Activated CD4-positive, alpha-beta T cell treated with anti-CD3 and anti-CD28 coated beads, Interleukin-10, Interleukin-2, amounts not matched to agents 100 ng/mL and 50 ng/mL, durations not matched to agents 16 hours and 8 hours (primary cell): Measurements from ENCODE around the gene NSRP1.
"Not testable (repeated sequence)": the region's sequence is repeated elsewhere in the genome, so short reads cannot be mapped to it uniquely, and the experiment has no call there.

Experiments used
- DNase-seq: peaks from one replicate; pipeline ENCODE4 v3.0.0-alpha.2; 2020

Gene NSRP1

DNA sequence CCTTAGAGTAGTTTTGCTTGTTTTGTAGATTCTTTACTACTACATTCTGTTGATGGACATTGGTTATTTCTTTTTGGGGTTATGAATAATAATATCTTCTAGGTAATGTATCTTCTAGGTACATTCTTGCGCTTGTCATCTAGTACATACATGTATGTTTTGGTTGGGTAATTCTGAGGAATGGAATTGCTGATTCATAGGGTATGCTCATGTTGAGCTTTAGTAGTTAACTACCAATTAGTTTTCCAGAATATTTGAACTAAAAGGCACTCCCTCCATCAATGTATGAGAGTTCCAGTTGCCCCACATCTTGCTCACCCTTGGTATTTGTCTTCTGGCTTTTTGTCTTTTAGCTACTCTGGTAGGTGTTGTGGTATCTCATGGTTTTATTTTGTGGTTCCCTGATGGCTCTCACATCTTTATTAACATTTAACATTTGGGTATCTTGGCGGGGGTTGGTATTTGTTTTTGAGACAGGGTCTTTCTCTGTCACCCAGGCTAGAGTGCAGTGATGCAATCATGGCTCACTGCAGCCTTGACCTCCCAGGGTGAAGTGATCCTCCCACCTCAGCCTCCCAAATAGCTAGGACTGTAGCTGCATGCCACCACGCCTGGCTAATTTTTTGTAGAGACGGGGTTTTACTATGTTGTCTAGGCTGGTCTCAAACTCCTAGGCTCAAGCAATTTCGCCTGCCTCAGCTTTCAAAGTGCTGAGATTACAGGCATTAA, 71.8 kb downstream of the NSRP1 start:
- DNase-seq = no peak

DNA sequence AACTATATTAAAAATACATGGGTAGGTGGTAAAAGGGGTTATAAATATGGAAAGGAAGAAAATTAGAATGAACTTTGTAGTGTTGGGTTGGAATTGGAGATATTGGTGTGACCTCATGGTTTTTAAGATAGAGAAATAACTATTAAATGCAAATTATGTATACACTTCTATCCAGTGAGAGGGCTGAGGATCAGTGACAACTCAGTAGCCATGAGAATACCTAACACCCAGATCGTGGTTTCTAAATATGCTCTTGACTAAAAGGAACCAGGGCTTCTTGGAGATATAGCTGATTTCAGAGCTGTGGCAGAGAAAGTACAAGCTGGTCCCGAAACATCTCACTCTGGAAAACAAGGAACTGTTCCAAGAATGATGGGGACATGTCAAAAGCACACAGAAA, 74.5 kb downstream of the NSRP1 start:
- DNase-seq = no peak

DNA sequence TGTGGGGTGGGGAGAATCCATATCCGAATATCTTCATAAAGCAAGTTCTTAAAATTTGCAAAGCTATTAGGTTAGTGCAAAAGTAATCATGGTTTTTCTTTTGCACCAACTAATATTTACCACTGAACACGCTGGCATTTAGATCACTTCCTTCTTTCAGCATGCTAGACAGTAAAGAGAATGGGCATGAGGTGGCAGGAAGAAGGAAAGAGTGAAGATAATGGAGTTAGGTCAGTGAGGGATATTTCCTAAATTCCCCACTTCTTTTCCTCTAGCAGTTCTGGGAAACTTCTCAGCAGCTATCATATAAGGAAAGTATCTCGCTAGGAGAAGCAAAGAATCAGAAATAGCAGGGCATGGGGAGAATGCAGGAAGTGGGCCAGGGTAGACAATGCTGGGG, 79.9 kb downstream of the NSRP1 start:
- DNase-seq = no peak

DNA sequence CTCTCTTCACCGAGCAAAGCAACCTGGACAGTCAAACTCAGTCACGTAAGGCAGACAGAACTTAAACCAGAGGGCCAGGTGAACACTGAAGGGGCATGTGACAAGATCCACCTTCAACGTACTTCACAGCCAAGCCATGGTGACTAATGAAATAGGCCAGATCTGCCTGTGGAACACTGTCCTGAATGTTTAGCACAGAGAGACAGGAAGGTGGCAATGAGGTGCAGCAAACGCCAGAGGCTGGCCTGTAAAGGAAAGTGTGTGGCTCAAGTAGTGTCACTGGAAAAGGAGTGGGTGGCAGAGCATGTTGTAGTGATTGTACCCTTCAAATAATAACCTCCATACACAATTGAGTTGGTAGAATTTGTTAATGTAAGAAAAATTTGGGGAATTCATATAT, 80.8 kb downstream of the NSRP1 start:
- no peak for DNase-seq

DNA sequence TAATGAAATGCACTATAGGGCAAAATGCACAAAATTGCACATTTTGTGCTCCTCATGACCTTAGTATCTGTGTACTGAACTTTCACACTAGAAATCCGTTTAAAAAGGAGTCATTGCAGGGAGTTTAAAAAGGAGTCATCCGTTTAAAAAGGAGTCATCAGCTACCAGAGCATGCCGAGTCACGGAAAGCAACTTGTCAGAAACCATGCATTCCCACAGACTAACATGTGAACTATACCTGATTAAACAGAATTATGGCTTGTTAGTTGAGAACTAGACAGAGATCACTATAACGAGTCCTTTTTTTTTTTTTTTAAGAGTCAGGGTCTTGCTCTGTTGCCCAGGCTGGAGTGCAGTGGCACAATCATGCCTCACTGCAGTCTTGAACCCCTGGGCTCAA, 83.0 kb downstream of the NSRP1 start:
- no peak for DNase-seq

DNA sequence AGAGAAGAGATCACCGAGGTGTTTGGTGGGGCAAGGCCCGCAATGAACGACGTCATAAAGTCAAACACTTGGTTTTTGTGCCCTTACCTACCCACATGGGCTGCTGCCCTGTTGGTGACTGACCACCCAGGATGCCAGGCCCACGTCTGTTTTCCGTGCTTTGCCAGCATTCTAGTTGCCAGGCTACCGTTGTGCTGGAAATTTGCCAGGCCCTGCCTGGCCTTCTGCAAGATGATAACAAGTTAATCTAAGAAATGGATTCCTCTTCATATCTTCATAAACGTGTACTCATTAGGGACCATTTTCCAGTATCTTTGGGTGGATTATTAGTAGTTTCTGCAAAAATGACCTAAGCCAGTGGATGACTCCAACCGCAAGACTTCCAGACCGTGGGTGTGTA, 83.5 kb downstream of the NSRP1 start:
- DNase-seq = no peak

DNA sequence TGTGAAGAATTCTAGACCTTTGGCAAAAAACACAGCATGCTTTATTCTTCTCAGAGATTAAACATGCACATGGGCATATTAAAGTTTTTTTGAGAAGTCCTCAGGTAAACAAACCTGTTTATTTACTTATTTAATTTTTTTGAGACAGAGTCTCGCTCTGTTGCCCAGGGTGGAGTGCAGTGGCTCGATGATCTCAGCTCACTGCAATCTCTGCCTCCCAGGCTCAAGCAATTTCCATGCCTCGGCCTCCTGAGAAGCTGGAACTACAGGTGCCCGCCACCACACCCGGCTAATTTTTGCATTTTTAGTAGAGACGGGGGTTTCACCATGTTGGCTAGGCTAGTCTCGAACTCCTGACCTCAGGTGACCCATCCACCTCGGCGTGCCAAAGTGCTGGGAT, 84.0 kb downstream of the NSRP1 start:
- not testable (repeated sequence) for DNase-seq

DNA sequence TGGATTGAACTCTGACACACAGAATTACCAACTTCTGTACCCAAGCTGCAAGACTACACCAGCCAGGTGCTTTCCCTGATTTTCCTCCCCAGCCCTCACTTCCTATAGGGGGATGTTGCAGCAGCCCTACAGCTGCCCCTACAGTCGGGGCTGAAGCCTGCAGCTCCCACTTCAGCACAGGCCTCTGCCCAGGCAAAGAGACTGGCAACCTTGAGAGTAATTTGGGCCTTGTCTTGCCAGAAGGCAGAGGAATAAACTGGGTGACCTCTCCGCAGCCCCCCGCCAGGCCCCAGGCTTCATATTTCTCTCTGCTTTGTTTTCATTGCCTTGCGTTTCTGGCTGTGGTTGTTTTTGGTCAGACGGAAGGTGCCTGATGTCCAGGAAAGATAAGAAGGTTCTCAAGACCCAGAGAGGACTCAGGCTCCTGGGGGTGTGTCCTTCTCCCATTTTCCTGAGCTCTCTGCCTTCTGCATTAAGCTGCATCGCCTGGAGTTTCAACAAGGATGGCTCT, 86.9 kb downstream of the NSRP1 start:
- DNase-seq = no peak

DNA sequence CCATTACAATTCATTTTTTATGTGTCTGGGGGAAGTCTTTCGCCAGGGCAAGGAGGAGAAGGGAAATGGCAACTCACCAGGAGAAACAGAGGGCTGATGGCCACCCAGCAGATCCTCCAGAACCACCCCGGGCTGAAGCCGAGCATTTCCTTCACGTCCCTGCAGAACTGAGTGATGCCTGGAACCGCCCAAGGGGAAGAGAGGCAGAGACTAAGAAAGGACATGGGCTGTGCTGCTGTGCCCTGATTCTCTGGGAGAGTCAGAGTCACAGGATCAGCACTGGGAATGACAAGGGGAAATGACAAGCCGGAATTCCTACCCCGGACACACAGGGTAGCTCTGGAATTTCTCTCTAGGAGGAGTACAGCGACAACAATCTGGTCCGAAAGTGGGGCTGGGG, 91.0 kb downstream of the NSRP1 start:
- DNase-seq = no peak

DNA sequence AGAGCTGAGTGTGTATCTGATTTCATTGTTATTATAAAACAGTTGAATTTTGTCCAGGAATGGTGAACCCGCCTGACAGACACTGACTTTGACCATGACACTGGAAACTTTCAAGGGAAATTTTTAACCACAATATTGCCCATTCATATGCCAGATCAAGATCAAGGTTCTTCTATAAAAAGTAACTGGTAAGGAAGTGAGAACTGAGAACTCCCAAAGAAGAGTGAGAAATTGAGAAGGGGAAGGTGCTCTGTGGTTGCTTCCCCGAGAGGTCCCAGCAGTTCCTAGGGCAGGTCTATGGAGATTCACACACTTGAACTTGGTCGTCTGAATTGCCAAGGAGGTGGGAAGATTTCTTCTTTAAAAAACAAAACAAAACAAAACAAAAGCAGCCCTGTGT, 91.6 kb downstream of the NSRP1 start:
- no peak for DNase-seq

DNA sequence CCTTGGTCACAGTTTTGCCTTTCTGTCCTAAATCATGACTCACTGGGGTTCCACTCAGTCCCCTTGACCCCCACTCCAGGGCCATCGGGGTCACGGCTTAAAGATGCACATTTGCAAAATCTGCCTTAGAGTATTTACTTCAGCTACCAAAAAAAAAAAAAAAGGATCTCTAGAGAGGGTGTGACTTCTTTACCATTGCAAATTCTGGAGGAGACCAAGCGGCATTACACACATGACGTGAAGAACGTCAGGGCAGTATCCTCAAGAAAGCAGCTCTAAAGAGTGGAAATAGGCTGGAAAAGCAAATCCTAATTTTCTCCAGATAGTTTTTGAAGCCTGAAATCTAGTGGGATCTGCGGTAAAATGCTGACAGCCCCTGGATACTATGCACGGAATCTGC, 93.3 kb downstream of the NSRP1 start:
- no peak for DNase-seq

DNA sequence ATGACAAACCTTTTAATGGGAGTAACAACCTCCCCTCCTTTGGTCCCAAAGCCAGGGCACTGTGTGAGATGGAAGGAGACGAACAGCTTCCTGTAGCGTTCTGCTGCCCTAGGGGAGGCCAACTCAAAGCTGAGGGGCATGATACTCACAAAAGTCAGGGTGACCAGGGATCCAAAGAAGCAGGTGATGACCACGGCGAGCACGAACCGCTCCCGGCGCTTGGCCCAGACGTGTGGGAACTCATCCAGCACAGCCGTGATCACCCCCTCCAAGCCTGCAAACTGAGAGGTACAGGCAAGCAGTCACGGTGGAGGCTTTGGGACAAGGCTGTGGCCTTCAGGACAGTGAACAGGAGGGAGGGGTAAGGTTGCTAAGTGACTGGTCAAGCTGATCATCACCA, 93.8 kb downstream of the NSRP1 start:
- no peak for DNase-seq

DNA sequence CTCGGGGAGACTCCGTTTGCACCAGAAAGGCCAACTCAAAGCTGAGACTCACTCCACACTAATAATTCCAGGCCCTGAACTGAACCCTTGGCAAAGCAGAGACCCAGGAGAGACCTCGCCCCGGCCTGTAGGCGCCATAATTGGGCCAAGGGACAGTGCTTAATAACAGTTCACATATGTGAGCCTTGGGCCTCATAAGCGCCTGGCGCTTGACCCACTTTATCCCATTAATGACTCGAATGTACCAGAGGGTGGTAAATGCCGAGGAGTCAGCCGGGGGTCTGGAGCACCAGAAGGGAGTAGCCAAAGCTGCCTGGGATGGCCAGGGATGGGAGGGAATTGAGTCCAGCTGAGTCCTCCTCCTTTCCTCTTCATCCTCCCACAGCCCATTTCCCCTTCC, 94.3 kb downstream of the NSRP1 start:
- no peak for DNase-seq

DNA sequence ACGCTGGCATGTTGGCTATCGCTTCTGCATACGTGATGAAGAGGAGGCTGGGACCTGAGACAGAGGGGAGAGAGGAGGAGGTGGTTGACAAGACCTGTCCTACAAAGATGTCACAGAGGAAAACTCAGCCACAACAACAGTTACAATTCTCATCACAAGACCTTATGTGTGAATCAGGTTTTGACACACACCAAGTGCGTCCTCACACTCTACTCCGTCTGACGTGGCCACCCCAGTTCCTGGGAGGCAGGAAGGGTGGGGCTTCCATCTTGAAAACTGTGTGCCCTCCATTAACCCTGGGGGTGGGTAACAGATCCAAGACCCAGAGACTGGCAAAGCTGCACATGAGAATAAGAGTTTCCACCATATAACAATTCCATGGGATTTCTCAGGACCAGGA, 94.8 kb downstream of the NSRP1 start:
- peak; percentile 37 for DNase-seq

DNA sequence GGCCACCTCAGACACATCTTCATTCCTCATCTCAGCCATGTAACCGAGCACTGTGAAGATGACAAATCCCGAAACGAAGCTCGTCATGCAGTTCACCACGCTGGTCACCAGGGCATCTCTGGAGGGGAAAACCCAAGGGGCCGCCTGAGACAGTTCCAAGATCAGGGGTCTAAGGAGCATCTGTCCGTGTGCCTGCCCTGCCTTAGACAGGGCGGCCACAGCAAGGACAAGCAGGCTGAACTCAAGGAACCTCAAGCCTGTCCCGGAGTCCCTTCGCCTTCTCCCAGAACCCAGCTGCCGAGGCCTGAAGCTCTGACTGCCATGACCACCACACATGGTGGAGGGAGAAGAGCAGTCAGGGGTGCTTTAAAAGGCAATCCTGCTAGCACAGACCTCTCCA, 96.1 kb downstream of the NSRP1 start:
- DNase-seq = peak; percentile 29

DNA sequence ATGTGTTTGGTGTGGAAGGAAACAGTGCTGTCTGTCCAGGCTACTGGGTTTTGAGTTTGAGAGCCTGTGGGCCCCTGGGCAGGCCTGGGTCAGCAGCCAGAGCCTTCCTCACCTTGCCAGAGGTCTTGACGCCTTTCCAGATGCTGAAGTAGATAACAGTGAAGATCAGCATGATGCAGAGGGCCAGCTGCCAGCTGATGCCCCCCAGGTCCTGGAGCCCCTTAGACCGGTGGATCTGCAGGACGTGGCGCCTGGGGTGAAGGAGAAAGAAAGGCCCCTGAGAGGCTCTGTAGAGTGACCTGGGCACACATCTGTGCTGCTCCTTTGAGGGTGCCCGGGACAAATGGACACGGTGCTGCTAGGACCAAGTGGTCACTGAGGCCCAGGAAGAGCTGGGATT, 100.4 kb downstream of the NSRP1 start:
- DNase-seq = no peak

DNA sequence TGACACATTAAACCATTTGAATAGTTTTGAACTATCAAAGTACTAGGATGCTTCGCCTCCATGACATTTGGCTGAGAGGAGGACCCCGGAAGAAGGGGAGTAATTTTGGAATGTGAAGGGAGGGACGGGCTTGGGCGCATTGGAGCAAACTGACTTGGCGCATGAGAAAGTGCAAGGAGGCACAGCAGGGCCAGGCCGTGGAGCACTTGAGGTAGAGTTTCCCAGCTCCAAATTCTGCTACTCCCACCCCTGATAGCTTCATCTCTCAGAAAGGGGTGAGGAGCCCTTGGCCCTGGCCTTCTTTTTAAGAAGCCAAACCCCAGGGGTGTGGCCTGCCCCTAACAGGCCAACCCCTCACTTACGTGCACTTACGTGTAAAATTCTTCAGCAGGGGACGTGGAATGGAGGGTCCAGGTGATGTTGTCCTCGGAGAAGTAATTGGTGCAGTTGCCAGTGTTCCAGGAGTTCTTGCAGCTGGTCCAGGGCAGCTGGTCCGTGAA, 101.2 kb downstream of the NSRP1 start:
- no peak for DNase-seq

DNA sequence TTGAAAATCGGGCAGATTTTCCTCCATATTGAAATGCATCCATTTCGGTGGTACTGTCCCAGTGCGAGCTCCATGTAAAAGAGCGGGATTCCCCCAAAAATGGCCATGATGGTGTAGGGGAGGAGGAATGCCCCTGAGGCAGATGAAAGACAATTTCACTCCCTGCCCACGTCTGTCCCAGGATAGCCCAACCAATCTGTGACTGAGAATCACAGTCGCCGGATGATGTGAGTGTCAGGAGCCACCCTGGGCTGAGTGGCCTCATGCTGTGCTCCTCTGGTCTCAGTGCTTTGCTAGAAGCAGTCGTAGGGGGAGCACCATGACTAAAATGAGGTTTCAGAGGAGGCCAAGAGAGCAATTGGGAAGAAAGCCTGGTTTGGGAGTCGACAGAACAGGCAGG, 102.2 kb downstream of the NSRP1 start:
- no peak for DNase-seq

DNA sequence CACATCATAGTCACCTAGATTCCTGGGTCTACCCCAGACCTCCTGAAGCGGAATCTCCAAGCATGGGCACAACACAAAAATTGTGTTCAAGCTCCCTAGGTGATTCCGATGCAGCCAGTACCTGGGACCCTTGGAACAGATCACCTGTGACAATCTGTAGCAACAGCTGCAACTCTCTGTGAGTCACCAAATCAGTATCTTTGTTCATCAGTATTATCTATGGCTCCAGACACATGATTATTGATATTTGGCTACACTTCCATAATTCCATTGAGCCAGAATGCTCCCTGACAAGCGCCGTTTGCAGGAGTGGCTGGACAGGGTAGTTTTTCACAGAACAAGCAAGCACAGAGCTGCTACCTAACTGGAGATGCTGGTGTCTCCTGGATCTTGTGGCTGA, 102.7 kb downstream of the NSRP1 start:
- no peak for DNase-seq

DNA sequence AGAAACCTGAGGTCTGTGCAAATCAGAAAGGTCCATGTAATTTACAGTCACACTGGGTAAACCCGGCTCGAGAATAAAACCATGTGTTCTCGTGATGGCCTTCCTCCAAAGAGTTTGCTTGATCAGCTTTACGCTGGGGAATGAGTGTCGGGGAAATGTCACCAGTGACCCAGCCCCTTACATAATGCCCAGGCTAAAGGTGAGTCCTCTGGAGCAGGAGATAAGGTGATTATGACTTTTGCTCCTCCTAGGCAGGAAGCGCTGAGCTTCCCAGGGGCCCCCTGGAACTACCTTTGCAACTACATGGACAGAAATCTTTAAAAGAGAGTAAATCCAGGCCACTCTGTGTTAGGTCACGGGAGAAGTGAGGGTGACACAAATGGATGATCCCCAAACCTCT, 103.2 kb downstream of the NSRP1 start:
- DNase-seq = no peak

DNA sequence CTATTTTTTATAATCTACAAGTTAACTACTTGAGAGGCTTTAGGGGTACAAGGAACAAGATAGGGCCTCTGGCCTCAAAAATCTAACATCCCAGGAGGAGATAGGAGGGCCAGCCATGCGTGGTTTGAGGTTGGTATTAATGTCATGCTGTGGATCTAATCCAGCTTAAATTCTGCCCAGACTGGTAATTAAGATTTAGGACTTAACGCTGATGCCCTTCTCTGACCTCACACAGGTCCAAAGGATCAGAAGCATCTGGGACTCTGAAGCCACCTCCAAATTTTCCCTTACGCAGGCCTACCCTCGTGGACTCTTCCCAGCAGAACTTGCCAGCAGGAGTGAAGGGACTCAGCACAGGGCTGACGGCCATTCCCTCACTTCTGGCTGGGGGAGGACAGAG, 103.8 kb downstream of the NSRP1 start:
- no peak for DNase-seq

DNA sequence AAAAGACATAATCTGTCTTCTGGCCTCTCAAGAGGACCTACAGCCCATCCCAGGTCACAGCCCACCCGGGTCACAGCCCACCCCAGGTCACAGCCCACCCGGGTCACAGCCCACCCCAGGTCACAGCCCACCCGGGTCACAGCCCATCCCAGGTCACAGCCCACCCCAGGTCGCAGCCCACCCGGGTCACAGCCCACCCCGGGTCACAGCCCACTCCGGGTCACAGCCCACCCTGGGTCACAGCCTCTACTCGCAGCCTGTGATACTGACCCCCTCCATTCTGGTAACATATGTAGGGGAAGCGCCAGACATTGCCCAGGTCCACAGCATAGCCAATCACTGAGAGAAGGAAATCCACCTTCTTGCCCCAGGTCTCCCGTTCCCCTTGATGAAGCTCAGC, 104.7 kb downstream of the NSRP1 start:
- no peak for DNase-seq

DNA sequence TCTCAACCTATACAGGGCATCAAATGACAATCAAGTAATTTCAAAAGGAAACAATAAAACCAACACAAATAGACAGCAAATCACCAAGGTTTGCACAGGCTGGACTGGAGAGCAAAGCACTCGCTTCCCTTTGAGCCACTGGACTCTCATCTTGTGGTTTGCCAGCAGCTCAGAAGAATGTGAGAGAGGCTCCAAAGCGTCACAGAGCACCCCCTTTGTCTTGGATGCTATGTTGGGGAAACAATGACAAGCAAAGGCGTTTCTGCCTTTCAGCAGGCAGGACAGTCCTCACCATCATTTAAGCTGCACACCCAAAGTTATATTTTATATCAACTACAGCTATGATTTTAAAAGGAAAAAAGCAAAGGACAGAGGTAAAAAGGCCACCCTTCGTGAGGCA, 105.6 kb downstream of the NSRP1 start:
- no peak for DNase-seq

DNA sequence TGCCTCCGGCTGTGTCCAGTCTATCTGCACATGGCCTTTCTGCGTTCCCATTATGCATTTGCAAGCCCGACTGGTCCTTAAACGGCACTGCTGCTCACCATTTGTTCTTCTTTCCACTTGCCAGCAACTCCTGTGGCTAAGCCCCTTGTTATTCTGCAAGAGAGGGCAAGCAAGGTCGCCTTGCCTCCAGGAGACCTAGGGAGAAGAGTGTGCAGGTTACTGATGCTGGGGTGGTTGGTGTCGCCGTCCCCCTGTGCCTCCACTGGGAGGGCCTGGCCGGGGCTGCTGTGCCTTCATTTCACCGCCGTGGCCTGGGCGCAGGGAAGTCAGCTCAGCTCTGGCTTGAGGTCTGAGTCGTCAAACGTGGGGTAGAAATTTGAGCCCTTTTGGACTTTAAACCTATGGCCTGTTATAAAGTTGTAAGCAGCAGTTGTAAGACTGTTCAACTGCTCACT, 106.1 kb downstream of the NSRP1 start:
- no peak for DNase-seq

DNA sequence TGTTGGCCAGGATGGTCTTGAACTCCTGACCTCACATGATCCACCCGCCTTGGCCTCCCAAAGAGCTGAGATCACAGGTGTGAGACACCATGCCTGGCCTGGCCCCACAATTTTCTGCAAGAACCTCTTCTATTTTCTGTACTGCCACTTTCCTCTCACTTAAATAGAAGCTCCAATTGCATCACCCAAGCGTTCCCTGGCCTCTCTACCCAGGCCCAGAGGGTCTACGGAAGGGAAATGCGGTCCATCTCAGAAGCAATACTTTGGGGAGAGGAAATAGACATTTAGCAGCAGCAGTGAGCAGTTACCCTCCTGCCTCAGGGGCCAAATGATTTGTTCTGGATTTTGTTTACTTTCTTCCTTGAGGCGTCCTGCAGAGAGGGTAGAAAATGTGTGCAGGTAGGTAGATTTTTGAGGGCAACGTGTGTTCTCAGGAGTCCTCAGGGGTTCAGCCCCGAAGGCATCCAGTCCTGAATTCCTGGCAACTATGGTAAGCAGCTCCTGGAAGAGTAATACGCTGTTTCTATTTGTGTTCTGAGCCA, 107.9 kb downstream of the NSRP1 start:
- no peak for DNase-seq
